ENCODE results near the gene NELL2. TPM values are rescaled to one million over a fixed set of nuclear protein-coding genes. Genes with fewer than 3 reads are reported as not detected.

NELL2 gene
- total and polyA plus RNA-seq, 4 donors, result 0.09 to 0.42 (median 0.17) TPM; not detected in 1

- no peak for DNase-seq (ENCODE audit: low spot score)
- TF ChIP-seq SP1 (IDR thresholded peaks at IDR 0.05), result no peak
- TF ChIP-seq JUND (IDR thresholded peaks at IDR 0.05), result no peak
- TF ChIP-seq, protein P1, sequence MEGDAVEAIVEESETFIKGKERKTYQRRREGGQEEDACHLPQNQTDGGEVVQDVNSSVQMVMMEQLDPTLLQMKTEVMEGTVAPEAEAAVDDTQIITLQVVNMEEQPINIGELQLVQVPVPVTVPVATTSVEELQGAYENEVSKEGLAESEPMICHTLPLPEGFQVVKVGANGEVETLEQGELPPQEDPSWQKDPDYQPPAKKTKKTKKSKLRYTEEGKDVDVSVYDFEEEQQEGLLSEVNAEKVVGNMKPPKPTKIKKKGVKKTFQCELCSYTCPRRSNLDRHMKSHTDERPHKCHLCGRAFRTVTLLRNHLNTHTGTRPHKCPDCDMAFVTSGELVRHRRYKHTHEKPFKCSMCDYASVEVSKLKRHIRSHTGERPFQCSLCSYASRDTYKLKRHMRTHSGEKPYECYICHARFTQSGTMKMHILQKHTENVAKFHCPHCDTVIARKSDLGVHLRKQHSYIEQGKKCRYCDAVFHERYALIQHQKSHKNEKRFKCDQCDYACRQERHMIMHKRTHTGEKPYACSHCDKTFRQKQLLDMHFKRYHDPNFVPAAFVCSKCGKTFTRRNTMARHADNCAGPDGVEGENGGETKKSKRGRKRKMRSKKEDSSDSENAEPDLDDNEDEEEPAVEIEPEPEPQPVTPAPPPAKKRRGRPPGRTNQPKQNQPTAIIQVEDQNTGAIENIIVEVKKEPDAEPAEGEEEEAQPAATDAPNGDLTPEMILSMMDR (IDR thresholded peaks at IDR 0.05; ENCODE audit: low read depth, low read length, missing input control), result no peak
- TF ChIP-seq, protein P2, sequence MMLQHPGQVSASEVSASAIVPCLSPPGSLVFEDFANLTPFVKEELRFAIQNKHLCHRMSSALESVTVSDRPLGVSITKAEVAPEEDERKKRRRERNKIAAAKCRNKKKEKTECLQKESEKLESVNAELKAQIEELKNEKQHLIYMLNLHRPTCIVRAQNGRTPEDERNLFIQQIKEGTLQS (IDR thresholded peaks at IDR 0.05), result no peak
- no peak for TF ChIP-seq HNF4A (conservative IDR thresholded peaks at IDR 0.05)
- TF ChIP-seq, protein P3, sequence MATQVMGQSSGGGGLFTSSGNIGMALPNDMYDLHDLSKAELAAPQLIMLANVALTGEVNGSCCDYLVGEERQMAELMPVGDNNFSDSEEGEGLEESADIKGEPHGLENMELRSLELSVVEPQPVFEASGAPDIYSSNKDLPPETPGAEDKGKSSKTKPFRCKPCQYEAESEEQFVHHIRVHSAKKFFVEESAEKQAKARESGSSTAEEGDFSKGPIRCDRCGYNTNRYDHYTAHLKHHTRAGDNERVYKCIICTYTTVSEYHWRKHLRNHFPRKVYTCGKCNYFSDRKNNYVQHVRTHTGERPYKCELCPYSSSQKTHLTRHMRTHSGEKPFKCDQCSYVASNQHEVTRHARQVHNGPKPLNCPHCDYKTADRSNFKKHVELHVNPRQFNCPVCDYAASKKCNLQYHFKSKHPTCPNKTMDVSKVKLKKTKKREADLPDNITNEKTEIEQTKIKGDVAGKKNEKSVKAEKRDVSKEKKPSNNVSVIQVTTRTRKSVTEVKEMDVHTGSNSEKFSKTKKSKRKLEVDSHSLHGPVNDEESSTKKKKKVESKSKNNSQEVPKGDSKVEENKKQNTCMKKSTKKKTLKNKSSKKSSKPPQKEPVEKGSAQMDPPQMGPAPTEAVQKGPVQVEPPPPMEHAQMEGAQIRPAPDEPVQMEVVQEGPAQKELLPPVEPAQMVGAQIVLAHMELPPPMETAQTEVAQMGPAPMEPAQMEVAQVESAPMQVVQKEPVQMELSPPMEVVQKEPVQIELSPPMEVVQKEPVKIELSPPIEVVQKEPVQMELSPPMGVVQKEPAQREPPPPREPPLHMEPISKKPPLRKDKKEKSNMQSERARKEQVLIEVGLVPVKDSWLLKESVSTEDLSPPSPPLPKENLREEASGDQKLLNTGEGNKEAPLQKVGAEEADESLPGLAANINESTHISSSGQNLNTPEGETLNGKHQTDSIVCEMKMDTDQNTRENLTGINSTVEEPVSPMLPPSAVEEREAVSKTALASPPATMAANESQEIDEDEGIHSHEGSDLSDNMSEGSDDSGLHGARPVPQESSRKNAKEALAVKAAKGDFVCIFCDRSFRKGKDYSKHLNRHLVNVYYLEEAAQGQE (IDR thresholded peaks at IDR 0.05), result no peak
- no peak for TF ChIP-seq EGR1 (IDR thresholded peaks at IDR 0.05; ENCODE audit: low read depth in 2 of 2)
- TF ChIP-seq FOXA2 (IDR thresholded peaks at IDR 0.05), result no peak
- 78% methylated on average over 6 of the region's 6 CpGs for WGBS
These were observed 96.3 kb downstream of the NELL2 start for GRCh38 chr12:44779766-44780165.

DNA sequence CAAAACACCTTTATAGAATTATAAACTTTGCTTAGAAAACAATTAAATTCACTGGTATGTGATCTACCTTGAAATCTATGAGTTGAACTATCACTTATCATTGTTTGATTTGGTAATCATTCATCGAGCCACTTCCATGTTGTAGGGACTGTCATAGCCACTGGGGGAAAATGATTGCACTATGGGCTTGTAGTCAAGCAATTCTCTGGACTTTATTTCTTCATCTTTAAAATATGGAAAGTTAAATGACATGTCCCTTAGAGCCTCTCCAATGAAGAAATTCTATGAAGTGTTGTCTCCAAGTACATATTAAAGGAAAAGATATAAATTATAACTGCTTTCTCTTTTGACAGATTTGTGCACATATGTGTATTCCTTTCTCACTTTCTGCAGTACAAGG is 97.3 kb downstream of the NELL2 start:
- 83% methylated on average over 1 of the region's 1 CpG for whole genome bisulfite sequencing
- no peak overlapping the region for H3K27ac ChIP-seq (ENCODE audit: low read depth in 1 of 2, low read length in 2 of 2)
- H3K27me3 ChIP-seq (ENCODE audit: control insufficient read depth in 4 of 4, insufficient read depth in 4 of 4, low read length in 3 of 4), result no peaks in the 10 kb centered on the region
- no peak for DNase-seq (ENCODE audit: low spot score)
- no peak overlapping the region for H3K4me3 ChIP-seq (ENCODE audit: low read depth in 1 of 3, low read length in 3 of 3)
- no peaks in the 10 kb centered on the region for H3K36me3 ChIP-seq (ENCODE audit: control insufficient read depth in 4 of 4, insufficient read depth in 3 of 4, low read depth in 1 of 4, low read length in 3 of 4)
- H3K9me3 ChIP-seq (ENCODE audit: control insufficient read depth in 4 of 4, low read length in 3 of 4), result peaks cover 0 to 4% (median 0%) of the 10 kb centered on the region in 4 donors
- TF ChIP-seq EGR1 (IDR thresholded peaks at IDR 0.05; ENCODE audit: low read depth in 2 of 2) (no peak), HNF4G (IDR thresholded peaks at IDR 0.05) (no peak), JUND (IDR thresholded peaks at IDR 0.05) (no peak), NR2F2 (IDR thresholded peaks at IDR 0.05) (no peak), RXRA (IDR thresholded peaks at IDR 0.05) (no peak)
- TF ChIP-seq, protein P3 (IDR thresholded peaks at IDR 0.05), result no peak
- no peak overlapping the region for H3K9ac ChIP-seq (ENCODE audit: low read depth in 1 of 2, low read length in 2 of 2)
- H3K4me1 ChIP-seq (ENCODE audit: control insufficient read depth in 4 of 4, insufficient read depth in 4 of 4, low read length in 3 of 4), result no peaks in the 10 kb centered on the region

More at GRCh38 chr12:44779766-44780165, 96.3 kb downstream of the NELL2 start:
- no peak overlapping the region for H3K4me3 ChIP-seq (ENCODE audit: low read depth in 1 of 3, low read length in 3 of 3)
- no peak overlapping the region for H3K27ac ChIP-seq (ENCODE audit: low read depth in 1 of 2, low read length in 2 of 2)
- no peaks in the 10 kb centered on the region for H3K27me3 ChIP-seq (ENCODE audit: control insufficient read depth in 4 of 4, insufficient read depth in 4 of 4, low read length in 3 of 4)
- no peak overlapping the region for H3K9ac ChIP-seq (ENCODE audit: low read depth in 1 of 2, low read length in 2 of 2)
- H3K36me3 ChIP-seq (ENCODE audit: control insufficient read depth in 4 of 4, insufficient read depth in 3 of 4, low read depth in 1 of 4, low read length in 3 of 4), result no peaks in the 10 kb centered on the region
- H3K4me1 ChIP-seq (ENCODE audit: control insufficient read depth in 4 of 4, insufficient read depth in 4 of 4, low read length in 3 of 4), result no peaks in the 10 kb centered on the region
- peaks cover 0 to 4% (median 0%) of the 10 kb centered on the region in 4 donors for H3K9me3 ChIP-seq (ENCODE audit: control insufficient read depth in 4 of 4, low read length in 3 of 4)

All from liver (tissue), 9 donors.